Gastrocnemius medialis (tissue), 4 donors: Measurements from ENCODE around the gene KIAA1549. TPM values are rescaled to one million over a fixed set of nuclear protein-coding genes. Genes with fewer than 3 reads are reported as not detected.

ENCODE experiments used
- ATAC-seq, 2 donors: fragments of 150-250 bp; one replicate each; pipeline ENCODE4 v1.9.1; 2016
- DNase-seq, 2 donors: peaks; one replicate each; pipeline ENCODE4 v3.0.0-alpha.2; 2019
- H3K27ac ChIP-seq, 4 donors: fragments of 200-600 bp; sonication (generic); 1 replicate in 1 of 4; 2 replicates in 3 of 4; pipeline ENCODE4 v1.5.1; 2016 to 2018; ENCODE audit warnings: mild to moderate bottlenecking in 2 of 4, moderate library complexity in 1 of 4
- H3K27me3 ChIP-seq, 3 donors: fragments of 200-600 bp; sonication (generic) in 2 of 3; 1 replicate in 1 of 3; 2 replicates in 2 of 3; pipeline versions ENCODE4 v1.5.1 to v1.6.0; 2016 to 2019; ENCODE audit warnings: mild to moderate bottlenecking in 1 of 3, moderate library complexity in 1 of 3
- H3K36me3 ChIP-seq, 2 donors: fragments of 200-600 bp; sonication (generic) in 1 of 2; one replicate each; pipeline ENCODE4 v1.5.1; 2017 to 2018
- H3K4me1 ChIP-seq, 2 donors: fragments of 200-600 bp; sonication (generic) in 1 of 2; one replicate each; pipeline ENCODE4 v1.5.1; 2016 to 2017; ENCODE audit warnings: mild to moderate bottlenecking in 2 of 2
- H3K4me3 ChIP-seq, 4 donors: fragments of 200-600 bp; sonication (generic) in 3 of 4; 1 replicate in 1 of 4; 2 replicates in 3 of 4; pipeline ENCODE4 v1.5.1; 2016 to 2019; ENCODE audit warnings: mild to moderate bottlenecking in 2 of 4
- H3K9me3 ChIP-seq, 3 donors: fragments of 200-600 bp; sonication (generic) in 2 of 3; 1 replicate in 1 of 3; 2 replicates in 2 of 3; pipeline ENCODE4 v1.5.1; 2016 to 2019
- POLR2A ChIP-seq, 2 donors: fragments of 450-650 bp; IDR thresholded peaks; one replicate each; pipeline ENCODE4 v1.6.1; 2017; ENCODE audit warnings: antibody characterized with exemption in 2 of 2, mild to moderate bottlenecking in 2 of 2, moderate library complexity in 2 of 2
- in situ Hi-C, 4 donors: fragments of 200-750 bp; cut with MboI; loops; one replicate each; pipeline versions ENCODE4 v1.15.0 to v1.8.0; 2017; ENCODE audit warnings: low sequenced_read_pairs in 4 of 4
- intact Hi-C: fragments of 100-400 bp; cut with DNase I; formaldehyde crosslinking; loops from one replicate; pipeline ENCODE4 v1.15.1; 2023; ENCODE audit warnings: low total_unique reads
- total RNA-seq, 4 donors: library from RNA; depleted of rRNA; stranded (reverse); fragments of >200 nt; gene quantifications; one replicate each; pipeline versions ENCODE4 v1.1.0 to v1.2.3, GENCODE V29; 2016
- TF ChIP-seq, protein P1 (sequence below), 5 experiments: fragments of 450-650 bp in 3 of 5; fragments of 200-600 bp in 2 of 5; sonication (generic) in 2 of 5; IDR thresholded peaks in 4 of 5; conservative IDR thresholded peaks in 1 of 5; 1 replicate in 4 of 5; 2 replicates in 1 of 5; pipeline ENCODE4 v1.5.1; 2016 to 2019; ENCODE audit warnings: antibody characterized with exemption in 5 of 5, mild to moderate bottlenecking in 3 of 5, moderate library complexity in 3 of 5

KIAA1549 gene
- total RNA-seq, 4 donors from 2014 or later: 0.55 to 0.87 (median 0.75) TPM

DNA sequence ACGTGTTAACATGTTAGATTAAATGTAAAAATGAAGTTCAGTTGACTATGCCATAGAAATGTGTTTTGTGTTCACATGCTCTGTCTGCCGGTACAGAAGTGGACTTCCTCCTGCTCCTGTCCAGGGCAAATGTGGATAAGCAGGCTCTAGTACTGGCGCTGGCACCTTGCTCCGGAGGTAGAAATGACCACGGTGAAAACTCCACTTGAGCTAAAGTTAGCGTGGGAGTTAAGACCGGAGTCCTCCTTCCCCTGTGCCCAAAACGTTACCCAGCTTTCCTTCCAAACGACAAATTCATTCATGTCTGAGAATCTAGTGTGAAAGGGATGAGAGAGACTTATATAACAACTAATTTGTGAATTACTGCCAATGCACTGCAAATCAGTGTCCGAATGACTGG lies 148.2 kb downstream of the KIAA1549 start:
- in situ Hi-C loops: no loop called here
- no peak for TF ChIP-seq POLR2A (IDR thresholded peaks at IDR 0.05)
- TF ChIP-seq, protein P1, sequence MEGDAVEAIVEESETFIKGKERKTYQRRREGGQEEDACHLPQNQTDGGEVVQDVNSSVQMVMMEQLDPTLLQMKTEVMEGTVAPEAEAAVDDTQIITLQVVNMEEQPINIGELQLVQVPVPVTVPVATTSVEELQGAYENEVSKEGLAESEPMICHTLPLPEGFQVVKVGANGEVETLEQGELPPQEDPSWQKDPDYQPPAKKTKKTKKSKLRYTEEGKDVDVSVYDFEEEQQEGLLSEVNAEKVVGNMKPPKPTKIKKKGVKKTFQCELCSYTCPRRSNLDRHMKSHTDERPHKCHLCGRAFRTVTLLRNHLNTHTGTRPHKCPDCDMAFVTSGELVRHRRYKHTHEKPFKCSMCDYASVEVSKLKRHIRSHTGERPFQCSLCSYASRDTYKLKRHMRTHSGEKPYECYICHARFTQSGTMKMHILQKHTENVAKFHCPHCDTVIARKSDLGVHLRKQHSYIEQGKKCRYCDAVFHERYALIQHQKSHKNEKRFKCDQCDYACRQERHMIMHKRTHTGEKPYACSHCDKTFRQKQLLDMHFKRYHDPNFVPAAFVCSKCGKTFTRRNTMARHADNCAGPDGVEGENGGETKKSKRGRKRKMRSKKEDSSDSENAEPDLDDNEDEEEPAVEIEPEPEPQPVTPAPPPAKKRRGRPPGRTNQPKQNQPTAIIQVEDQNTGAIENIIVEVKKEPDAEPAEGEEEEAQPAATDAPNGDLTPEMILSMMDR (IDR thresholded peaks at IDR 0.05 in 4 of 5, conservative IDR thresholded peaks at IDR 0.05 in 1 of 5): no peak
- Histone ChIP-seq H3K4me3 (no peak overlapping the region), H3K27ac (no peak overlapping the region), H3K27me3 (no peaks in the 10 kb centered on the region), H3K4me1 (no peaks in the 10 kb centered on the region), H3K36me3 (no peaks in the 10 kb centered on the region), H3K9me3 (no peaks in the 10 kb centered on the region)
- intact Hi-C loops: no loop called here
- DNase-seq (no peak), ATAC-seq (no peak)

DNA sequence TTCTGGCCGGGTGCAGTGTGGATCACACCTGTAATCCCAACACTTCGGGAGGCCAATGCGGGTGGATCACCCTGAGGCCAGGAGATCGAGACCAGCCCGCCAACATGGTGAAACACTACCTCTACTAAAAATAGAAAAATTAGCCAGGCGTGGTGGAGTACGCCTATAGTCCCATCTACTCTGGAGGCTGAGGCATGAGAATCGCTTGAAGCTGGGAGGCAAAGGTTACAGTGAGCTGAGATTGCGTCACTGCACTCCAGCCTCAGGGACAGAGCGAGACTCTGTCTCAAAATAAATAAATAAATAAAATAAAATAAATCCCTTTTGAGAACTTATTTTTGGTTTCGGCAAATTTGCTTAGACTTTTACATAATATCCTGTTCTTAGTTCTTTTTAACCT lies 151.9 kb downstream of the KIAA1549 start:
- H3K4me3 ChIP-seq: no peak overlapping the region
- in situ Hi-C loops (no loop called here), intact Hi-C loops (no loop called here)
- no peaks in the 10 kb centered on the region for H3K4me1 ChIP-seq
- TF ChIP-seq POLR2A (IDR thresholded peaks at IDR 0.05): no peak
- TF ChIP-seq, protein P1 (IDR thresholded peaks at IDR 0.05 in 4 of 5, conservative IDR thresholded peaks at IDR 0.05 in 1 of 5): no peak
- no peaks in the 10 kb centered on the region for H3K27me3 ChIP-seq
- DNase-seq: no peak
- no peaks in the 10 kb centered on the region for H3K9me3 ChIP-seq
- H3K36me3 ChIP-seq: no peaks in the 10 kb centered on the region
- no peak overlapping the region for H3K27ac ChIP-seq
- ATAC-seq: no peak

- ATAC-seq (no peak), DNase-seq (no peak)
- H3K27ac ChIP-seq: no peak overlapping the region
- intact Hi-C loops (no loop called here), in situ Hi-C loops (no loop called here)
- no peaks in the 10 kb centered on the region for H3K27me3 ChIP-seq
- no peaks in the 10 kb centered on the region for H3K4me1 ChIP-seq
- no peak for TF ChIP-seq POLR2A (IDR thresholded peaks at IDR 0.05)
- TF ChIP-seq, protein P1 (IDR thresholded peaks at IDR 0.05 in 4 of 5, conservative IDR thresholded peaks at IDR 0.05 in 1 of 5): no peak
- H3K4me3 ChIP-seq: no peak overlapping the region
- H3K9me3 ChIP-seq: no peaks in the 10 kb centered on the region
- no peaks in the 10 kb centered on the region for H3K36me3 ChIP-seq
These were observed 152.9 kb downstream of the KIAA1549 start for GRCh38 chr7:138828302-138828701.

GRCh38 chr7:138825049-138825721 lies 156.0 kb downstream of the KIAA1549 start:
- no peaks in the 10 kb centered on the region for H3K4me1 ChIP-seq
- TF ChIP-seq, protein P1 (IDR thresholded peaks at IDR 0.05 in 4 of 5, conservative IDR thresholded peaks at IDR 0.05 in 1 of 5): no peak
- TF ChIP-seq POLR2A (IDR thresholded peaks at IDR 0.05): no peak
- H3K4me3 ChIP-seq: no peak overlapping the region
- no peaks in the 10 kb centered on the region for H3K9me3 ChIP-seq
- H3K27ac ChIP-seq: no peak overlapping the region
- intact Hi-C loops: no loop called here
- no peaks in the 10 kb centered on the region for H3K27me3 ChIP-seq
- DNase-seq (no peak), ATAC-seq (no peak)
- in situ Hi-C loops: no loop called here
- H3K36me3 ChIP-seq: no peaks in the 10 kb centered on the region
